HG03039 (cell line): Measurements from ENCODE around the gene MERTK.
"Not testable (repeated sequence)": the region's sequence is repeated elsewhere in the genome, so short reads cannot be mapped to it uniquely, and the experiment has no call there.

ENCODE experiments used
- ATAC-seq: cut with Tn5 transposase; IDR thresholded peaks from one replicate; pipeline ENCODE4 v1.9.1; 2021; ENCODE audit warnings: mild to moderate bottlenecking, moderate library complexity; ENCODE audit not compliant: unreplicated experiment

MERTK gene

GRCh38 chr2:111909997-111910396, 11.6 kb downstream of the MERTK start:
- not testable (repeated sequence) for ATAC-seq

- ATAC-seq = no peak
Measured at GRCh38 chr2:111910609-111911277, 12.3 kb downstream of the MERTK start.

GRCh38 chr2:111911295-111911977, 13.0 kb downstream of the MERTK start:
- ATAC-seq = not testable (repeated sequence)

GRCh38 chr2:111912547-111912946, 14.1 kb downstream of the MERTK start:
- ATAC-seq = no peak

- ATAC-seq = no peak
Measured at GRCh38 chr2:111917106-111917505, 18.7 kb downstream of the MERTK start.

GRCh38 chr2:111918383-111918806, 20.0 kb downstream of the MERTK start:
- no peak for ATAC-seq

- no peak for ATAC-seq
Measured at GRCh38 chr2:111919365-111919764, 21.0 kb downstream of the MERTK start.

GRCh38 chr2:111919794-111920608, 21.6 kb downstream of the MERTK start:
- no peak for ATAC-seq

- no peak for ATAC-seq
Measured at GRCh38 chr2:111923276-111923804, 24.9 kb downstream of the MERTK start.

- no peak for ATAC-seq
Measured at GRCh38 chr2:111924617-111925107, 26.3 kb downstream of the MERTK start.

- no peak for ATAC-seq
Measured at GRCh38 chr2:111927723-111928122, 29.3 kb downstream of the MERTK start.

- ATAC-seq = no peak
Measured at GRCh38 chr2:111930409-111930808, 32.0 kb downstream of the MERTK start.

- no peak for ATAC-seq
Measured at GRCh38 chr2:111930875-111931274, 32.5 kb downstream of the MERTK start.

GRCh38 chr2:111932841-111933291, 34.5 kb downstream of the MERTK start:
- no peak for ATAC-seq

GRCh38 chr2:111933900-111934299, 35.5 kb downstream of the MERTK start:
- ATAC-seq = not testable (repeated sequence)

GRCh38 chr2:111936881-111937280, 38.5 kb downstream of the MERTK start:
- no peak for ATAC-seq

- no peak for ATAC-seq
Measured at GRCh38 chr2:111938392-111938791, 40.0 kb downstream of the MERTK start.

- no peak for ATAC-seq
Measured at GRCh38 chr2:111940333-111941196, 42.2 kb downstream of the MERTK start.

- ATAC-seq = no peak
Measured at GRCh38 chr2:111941531-111941930, 43.1 kb downstream of the MERTK start.

- ATAC-seq = no peak
Measured at GRCh38 chr2:111944531-111945210, 46.3 kb downstream of the MERTK start.
